Stimulated activated CD8-positive, alpha-beta memory T cell treated with anti-CD3 and anti-CD28 coated beads, Interleukin-12 subunit alpha, Interleukin-12 subunit beta, amount 100 ng/mL, for 24 hours (primary cell): ENCODE measurements around the gene JMJD4.
A peak's percentile ranks its signal among the peaks of the same experiment; 100 is the strongest.

Experiments used
- DNase-seq: peaks from one replicate; pipeline ENCODE4 v3.0.0-alpha.2; 2020; ENCODE audit errors: extremely low read depth

JMJD4 gene

DNA sequence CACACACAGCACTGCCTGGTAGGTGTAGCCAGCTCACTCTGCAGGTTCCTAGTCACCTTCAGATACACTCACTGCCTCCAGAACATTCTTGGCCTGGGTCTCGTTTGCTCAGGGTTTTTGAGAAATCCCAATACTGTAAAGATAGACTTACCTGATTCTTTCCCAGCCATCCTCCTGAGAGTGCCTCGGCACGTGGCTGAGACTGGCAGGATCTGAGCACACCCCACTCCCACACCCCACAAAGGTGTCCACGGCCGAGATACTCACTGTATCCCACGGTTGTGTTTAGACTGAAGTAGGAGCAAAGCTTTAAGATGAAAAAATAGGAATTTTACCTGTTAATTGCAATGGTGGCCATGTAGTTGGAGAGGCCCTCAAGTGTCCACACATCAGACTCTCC is 33.5 kb upstream of the JMJD4 start:
- DNase-seq, result no peak

DNA sequence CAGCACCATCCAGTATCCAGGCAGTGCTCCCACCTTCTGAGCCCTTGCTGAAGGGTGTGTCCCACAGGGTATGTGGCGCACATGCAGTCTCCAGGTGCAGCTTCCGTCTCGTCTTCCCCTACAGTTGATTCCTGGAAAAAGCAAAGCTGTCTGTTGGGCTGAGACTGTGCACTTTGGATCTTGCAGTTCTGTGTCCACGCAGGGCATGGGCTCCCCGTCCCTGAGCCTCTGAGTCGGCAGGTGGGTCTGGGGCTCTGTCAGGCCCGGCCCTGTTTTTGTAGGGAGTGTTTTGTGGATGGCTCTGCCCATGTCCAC is 33.0 kb upstream of the JMJD4 start:
- no peak for DNase-seq

DNA sequence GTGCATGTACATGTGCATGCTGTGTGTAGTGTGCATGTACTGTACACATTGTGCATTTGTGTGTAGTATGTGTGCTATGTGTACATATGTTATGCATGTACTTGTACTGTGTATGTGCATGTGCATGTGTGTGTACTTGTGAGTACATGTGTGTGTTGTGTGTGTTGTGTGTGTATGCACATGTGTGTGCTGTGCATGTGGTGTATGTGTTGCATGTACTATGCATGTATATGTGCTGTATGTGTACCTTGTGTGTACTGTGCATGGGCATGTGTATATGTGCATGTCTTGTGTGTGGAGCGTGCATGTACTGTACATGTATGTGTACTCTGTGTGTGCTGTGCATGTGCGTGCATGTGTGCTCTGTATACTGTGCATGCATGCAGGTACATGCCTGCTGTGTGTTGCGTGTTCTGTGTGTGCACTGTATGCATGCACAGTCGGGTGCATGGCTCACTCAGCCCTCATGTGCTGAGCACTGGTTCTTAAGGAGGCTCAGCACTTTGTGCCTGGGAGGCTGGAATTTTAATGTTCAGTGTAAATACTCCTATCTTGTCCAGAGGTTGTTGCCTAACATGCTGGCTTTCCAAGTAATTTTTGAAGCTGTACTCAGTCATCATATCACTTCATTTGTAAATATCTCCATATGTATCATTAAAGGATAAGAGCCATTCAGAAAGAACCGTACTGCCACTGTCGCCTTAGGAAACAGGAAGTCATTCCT is 32.5 kb upstream of the JMJD4 start:
- DNase-seq, result no peak

DNA sequence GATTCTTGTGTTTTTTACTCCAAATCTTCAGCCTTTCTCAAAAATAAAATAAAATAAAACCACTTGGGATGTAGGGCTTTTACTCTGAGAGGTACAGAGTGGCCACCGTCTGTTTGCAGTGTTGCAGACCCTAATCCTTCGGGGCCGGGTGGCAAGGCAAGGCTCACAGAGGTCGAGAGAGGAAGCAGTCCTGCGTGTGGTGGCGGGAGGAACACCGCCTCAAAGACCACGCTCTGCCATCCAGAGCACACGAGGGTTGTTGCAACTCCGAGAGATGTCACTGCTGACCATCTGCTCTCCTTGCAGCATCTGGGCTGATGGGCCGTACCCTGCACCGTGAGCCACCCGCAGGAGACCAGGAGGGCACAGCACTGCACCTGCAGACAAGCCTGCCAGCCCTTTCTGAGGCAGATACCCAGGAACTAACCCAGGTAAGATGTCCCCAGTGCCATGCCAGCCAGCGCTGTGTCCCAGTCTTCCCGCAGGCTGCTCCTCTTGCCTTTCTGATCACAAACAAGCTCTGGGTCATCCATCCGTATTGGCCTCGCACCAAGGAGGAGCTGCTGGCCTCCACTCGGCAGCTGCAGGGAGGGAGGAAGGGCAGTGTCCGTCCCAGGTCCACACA is 31.7 kb upstream of the JMJD4 start:
- DNase-seq, result no peak

DNA sequence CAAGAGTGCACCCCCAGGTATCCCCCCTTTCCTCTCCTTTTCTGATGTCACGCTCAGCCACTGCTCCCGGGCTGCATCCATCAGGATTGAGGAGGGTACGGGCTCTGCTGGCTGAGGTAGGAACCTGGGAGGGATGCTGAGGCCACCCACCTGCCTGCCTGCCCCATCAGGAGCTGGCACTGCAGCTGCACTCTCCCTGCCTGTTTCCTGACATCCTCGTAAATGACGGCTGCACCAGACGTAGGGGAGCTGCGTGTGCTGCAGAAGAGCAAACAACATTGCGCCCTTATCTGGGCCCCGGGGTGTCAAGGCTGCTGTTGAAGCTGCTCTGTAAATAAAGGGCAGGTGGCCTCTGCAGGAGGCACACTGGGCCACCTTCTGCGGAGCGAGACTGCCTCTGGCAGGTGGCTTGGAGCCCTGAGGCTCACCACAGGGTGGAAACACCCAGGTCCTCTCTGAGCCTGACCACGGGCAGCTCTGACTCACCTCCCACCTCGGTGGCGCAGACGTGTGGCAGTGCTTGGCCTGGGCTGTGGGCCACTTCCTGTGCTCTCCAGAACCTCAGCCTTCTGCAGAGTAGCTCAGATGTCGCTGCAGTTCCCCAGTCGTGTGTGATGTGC is 31.0 kb upstream of the JMJD4 start:
- peak; percentile 52 for DNase-seq

DNA sequence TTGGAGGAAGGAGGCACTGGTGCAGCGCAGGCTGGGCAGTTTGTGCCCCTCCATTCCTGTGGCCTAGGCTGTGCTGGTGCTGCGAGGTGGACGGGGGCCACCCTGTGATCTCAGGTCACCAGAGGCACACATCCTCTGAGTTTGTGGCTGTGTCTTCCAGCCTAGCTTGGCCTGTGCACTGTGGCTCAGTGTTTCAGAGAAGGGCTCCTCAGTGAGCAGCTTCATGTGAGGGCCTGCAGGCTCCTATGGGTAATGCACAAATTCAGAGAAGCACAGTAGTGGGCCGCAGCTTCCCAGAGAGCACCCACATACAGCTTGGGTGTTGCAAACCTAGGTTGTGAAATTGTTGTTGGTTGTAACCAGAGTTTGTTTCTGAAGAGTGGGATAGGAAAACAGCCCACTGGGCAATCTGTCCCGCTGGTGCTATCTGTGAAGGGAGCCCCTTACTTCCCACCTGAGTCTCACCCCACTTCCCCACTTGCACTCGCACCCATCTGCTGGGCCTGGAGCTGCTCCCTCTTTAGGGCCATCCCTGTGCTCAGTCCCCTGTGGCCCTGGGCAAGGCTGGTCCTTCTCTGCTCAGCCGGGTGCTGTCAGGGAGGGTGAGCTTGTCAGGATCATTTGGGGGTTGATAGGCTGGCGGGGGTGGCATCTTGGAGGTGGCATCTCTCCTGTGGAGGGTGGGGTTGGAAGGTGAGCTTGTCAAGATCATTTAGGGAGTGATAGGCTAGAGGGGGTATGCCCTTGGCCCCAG is 30.3 kb upstream of the JMJD4 start:
- DNase-seq, result no peak

DNA sequence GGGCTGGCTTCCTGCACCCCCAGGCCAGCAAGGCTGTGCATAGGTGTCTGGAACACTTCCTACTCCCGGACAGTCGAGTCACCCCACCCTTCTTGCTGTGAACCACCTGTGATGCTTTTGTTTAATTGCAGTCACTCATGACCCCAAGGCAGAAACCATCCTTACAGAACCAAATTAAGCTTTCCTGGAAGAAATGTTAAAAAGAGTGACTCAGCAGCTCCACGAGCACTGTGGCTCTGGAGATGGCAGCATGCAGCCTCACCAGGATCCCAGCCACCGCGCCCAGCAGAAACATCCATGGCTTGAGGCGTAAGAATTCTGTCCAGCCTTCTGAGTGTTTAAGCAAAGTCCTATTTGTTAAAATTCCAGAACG is 28.9 kb upstream of the JMJD4 start:
- DNase-seq, result no peak

DNA sequence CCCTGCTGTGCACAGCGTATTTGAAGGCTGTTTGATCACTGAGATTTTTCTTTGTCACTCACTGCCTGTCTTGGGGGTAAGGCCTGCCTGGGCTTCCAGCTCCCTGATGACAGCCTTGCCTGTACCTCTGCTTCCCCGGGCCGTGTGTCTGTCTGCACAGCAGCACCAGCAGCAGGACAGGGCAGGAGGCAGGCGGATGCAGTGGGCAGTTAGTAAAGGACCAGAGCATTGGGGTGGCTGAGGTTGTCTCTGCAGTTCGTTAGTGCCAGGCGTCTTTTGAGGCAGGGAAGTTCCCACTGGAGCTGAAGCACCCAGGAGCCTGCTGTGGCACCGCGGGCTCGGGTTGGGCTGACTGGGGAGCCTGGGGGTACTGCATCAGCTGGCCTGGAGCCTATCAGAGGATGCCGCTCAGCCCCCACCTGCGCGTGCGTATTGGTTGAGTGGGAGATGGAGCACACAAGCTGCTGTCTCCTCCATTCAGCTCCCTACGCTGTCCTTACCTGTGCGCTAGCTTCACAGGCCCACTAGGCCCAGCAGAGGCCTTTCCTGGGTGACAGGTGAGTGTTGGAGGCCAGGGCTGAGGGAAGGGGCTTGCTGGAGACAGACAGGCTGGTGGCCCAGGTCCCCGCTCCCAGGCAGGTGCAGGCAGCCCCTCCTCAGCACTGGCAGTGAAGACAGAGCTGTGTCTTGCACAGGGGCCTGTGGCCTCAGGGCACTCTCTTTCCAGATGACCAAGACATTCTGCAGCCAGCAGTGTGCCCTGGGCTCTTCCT is 28.3 kb upstream of the JMJD4 start:
- DNase-seq, result no peak

DNA sequence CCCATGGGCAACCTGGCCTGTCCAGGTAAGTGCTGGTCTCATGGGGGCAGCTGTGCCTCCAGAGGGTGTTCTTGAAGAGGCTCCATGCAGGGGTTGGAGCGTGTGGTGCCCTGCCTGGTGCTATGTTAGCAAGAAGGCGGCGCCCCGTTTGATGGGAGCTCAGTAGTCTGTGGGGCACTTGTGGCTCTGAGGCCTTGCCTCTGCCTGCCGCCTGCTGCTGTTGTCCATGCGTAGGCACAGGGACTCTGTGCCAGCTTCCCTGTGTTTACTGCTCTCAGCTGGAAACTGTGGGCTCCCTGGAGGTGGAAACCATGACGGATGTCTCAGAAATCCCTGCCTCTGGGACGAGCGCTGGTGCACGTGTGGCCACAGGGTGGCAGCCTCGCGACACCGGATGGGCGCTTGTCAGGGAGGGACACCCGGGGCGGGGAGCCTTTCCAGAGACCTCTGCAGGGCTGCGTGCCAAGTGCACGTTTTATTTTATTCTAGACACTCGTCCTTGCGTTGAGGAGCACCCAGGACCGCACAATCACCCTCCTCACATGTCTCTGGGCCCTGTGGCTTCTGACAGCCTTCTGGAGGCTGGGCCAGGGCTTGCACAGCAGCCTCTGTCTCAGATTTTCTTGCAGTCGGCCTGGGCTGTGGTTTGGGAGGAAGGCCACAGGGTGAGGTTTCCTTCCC is 27.3 kb upstream of the JMJD4 start:
- peak; percentile 67 for DNase-seq

DNA sequence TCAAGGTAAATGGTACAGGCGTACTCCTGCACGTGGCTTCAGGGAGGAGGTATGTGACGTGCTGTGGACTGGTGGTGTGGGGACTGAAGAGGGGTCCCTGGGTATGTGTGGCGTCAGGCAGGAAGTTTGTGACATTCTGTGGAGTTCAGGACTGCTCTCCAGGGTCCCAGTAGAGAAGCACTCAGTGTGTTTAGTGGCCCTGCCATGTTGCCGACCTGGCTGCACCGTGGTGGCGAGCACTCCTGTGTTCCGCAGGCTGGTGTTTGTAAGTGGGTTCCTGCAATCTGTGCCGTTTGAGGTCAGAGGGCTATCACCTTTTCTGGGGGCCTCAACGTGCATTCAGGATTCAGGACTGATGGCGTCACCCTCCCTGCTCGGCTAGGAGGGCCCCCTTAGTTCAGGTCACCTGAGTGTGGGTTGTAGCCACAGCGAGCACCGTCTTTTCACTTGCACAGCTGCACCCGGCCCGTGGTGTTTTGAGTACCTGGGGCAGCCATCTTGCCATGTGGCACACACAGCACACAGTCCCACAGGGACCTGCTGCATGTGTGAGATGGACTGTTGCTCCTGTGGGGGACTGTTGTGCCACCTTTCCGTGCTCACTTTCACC is 26.6 kb upstream of the JMJD4 start:
- DNase-seq, result no peak

DNA sequence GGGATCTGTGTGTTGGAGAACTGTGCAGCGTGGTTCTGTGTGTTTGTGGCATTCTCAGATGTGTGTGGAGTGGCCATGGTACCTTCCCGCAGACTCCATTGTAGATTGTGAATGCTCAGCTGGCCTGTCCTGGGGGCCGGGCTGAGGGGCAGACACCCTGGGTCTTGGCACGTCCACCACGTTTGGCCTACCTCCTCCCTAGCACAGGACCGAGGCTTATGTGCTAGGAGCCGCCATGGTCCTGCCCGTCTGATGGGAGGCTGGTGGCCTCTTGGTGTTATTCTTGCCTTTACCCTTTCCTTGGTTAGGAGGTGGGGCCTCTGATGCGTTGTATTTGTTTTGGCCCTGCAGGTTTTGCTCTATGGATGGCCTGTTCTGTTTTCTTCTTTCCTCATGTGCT is 25.3 kb upstream of the JMJD4 start:
- no peak for DNase-seq

DNA sequence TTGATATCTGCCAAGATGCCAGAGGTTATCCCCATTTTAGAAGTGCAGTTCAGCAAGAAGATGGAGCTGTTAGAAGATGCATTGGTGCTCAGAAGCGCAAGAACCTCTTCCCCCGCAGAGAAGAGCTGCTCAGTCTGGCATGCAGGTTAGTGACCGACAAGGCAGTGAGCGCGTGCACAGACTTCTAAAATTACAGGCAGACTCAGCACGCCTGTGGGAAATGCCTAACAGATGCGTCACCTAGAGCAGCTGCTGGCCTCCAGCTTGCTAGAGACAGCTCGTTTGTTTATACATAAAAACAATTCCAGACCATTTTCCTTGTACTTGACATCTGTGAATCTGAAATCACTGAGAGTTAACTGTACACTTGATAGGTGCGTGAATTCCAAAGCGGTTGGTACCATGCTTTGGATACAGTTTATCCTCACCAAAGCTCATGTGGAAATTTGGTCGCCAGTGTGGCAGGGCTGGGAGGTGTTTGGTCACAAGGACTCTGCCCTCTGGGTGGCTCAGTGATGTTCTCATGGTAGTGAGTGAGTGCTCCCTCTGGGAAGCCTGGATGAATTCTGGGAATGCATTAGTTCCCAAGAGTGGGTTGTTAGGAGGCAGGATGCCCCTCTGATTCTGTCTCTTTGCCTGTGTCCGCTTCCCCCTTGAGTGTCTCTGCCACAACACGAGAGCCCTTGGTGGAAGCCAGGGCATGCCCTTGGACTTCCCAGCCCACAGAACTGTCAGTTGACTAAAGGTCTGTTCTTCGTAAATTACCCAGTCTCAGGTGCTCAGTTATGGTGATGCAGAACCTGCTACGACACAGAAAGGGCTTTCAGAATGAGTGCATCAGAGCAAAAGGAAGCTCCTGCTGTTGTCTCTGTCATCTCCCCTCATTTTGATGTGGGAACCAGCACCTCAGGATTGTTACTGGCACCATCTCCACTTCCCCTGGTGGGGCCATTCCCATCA is 24.5 kb upstream of the JMJD4 start:
- no peak for DNase-seq

DNA sequence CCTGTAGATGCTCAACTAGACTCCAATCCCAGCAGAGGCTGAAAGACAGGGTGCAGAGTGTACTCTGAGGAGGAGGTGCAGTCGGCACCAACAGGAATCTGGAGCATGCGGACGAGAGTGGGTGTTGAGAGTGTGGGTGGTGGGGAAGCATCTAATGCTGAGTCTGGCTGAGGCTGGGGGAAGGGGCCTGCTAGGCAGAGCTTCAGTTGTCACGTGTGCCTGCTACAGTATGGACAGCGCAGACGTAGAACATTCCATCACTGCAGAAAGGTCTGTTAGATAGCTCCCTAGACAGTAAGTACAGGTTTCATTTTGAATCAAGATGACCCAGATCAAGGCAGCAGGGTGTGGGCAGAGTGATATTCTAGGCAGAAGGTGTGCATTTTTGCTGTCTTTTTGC is 23.3 kb upstream of the JMJD4 start:
- no peak for DNase-seq

DNA sequence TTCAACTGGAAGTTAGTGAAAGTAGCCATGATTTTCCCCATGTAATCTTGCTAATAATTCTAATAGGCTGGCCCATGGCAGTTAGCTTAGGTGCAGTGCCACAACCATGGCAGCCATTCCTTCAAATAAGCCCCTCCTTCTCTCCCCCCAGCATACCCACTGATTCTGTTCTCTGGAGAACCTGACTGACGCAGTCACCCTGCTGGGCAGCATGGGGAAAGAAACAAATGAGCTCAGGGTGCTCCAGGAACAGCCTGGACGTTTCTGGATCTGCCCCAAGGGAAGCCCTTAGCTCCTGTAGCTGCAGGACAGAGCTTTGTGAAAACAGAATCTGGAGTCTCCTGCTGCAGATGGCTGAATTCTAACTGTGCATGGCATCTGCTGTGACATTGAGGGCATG is 22.7 kb upstream of the JMJD4 start:
- DNase-seq, result no peak

DNA sequence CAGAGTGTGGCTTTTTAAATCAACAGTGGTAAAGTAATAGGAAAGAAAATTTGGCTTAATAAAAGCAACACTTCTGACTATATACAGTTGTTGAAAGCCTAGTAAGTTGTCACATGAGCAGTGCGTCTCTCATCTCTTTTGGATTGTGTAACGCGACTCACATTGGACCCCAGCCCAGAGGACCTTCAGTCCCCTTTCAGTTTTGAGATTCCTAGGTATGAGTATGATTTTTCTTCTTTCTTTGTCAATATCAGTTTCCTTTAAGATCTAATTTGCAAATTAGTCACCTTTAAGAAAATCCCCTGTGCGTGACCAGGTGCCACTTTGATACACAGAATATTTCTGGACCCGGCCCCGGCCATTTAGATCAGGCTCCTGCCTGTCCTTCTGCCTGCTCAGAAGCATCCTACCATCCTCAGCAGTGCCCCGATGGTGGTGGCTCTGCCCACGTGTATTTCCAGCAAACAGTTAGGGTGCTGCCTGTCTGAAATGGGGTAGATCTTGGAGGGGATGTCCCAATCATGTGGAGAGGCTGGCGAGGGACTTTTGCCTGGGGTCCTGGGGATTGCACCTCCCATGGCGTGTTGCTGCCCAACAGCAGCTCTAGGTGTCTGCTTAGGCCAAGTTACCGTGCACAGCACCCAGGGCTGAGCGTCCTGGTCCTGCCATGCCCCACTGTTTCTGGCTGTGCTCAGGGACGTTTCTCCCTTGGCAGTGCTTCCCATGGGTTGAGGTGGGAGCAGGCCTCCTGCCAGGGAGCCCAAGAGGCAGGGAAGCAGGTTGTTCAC is 21.3 kb upstream of the JMJD4 start:
- DNase-seq, result no peak

DNA sequence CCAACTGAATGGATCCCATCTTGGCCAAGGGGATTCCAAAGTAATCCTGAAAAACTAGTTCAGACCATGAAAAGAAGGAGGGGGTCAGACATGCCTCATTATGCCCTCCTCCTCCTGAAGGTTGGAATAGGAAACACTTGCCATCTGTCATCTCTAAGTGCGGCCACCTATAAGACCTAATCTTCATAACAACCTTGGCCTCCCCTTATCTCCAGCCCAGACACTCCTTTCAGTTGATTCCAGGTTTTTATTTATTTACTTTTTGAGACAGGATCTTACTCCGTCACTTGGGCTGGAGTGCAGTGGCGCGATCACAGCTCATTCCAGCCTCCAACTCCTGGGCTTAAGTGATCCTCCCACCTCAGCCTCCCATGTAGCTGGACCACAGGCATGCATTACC is 19.9 kb upstream of the JMJD4 start:
- DNase-seq, result no peak

DNA sequence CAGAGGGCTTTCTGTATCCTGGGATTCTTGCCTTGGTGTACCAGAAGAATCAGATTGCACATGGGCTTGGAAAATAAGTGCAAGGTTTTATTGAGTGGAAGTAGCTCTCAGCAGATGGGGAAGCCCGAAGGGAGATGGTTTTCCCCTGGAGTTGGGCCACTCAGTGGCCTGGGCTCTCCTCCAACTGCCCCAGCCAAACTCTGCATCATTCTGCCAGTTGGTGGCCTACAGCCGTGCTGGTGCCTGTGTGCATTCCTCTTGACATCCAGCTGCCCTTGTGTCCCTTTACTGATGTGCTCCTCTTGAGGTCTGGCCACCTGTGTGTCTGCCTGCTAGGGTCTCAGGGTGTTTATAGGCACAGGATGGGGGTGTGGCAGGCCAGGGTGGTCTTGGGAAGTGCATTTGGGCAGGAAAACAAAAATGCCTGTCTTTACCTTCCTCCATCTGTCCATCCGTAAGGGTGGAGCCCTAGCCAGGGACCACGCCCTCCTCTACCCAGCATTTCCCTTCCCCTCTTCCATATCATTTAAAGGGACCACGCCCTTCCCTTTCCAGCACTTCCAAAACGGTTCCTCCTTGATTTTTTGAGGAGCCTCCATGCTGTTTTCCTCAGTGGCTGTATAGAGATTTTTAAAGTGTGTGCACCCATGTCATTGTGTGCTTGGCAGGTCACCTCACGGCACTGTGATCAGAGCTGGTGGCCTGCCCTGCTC is 19.1 kb upstream of the JMJD4 start:
- DNase-seq, result no peak

DNA sequence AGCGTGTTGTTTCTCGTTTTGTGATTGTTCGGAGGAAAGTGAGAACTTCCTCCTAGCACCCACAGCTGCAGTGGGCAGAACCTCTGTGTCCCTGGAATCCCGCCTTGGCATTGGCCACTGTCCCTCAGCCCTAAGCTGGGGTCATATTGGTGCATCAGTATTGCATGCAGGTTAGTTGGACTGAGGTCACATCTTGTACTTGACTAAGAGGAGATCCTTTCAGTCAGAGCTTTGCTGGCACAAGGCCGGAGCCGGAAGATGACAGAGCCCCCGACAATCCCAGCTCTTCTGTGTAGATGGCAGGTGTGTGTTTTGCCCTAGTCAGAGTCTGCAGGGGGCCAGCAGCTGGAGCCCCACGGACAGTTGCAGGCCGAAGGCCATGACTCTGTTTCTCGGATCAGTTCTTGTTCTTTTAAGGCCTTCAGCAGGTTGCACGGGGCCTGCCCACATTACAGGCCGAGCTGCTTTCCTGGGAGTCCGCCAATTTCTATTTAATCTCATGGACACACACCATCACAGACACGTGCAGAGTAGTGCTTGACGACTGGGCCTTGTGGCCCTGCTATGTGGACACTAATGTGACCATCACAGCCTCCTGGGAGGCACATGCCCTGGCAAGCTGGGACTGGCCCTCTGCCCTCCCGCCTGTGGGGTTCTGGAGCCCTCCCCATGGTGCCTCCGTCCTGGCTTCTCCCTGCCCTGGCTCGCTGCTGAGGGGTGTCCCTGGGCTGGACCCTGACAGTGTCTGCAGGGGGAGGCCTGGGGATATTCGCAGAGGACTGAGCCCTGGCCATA is 15.0 kb upstream of the JMJD4 start:
- no peak for DNase-seq
